ENCODE results near the gene LSM12. TPM values are rescaled to one million over a fixed set of nuclear protein-coding genes. Genes with fewer than 3 reads are reported as not detected.

LSM12 gene
- total and polyA plus RNA-seq, 2 of the 8 experiments (the other 6 are each of a cell fraction or from before 2014, with no cell fraction given), result 69.8 to 142 TPM

- peak; percentile 55 to 76; a peak in 2 of 4 replicates for TF ChIP-seq SIN3A (conservative IDR thresholded peaks at IDR 0.05 in 1 of 2, IDR thresholded peaks at IDR 0.05 in 1 of 2; ENCODE audit: low read depth in 1 of 2, low read length in 2 of 2)
- 0 out of 2 replicates have a peak, but pooled peaks have one; percentile 22 for TF ChIP-seq RXRA (IDR thresholded peaks at IDR 0.05; ENCODE audit: insufficient read depth, low read depth, low read length)
- no peak for TF ChIP-seq BACH1 (IDR thresholded peaks at IDR 0.05; ENCODE audit: low read length)
- peak; percentile 86 for TF ChIP-seq CTBP2 (IDR thresholded peaks at IDR 0.05; ENCODE audit: borderline replicate concordance, insufficient read depth, insufficient read length, low read length)
- no peak for TF ChIP-seq EZH2 (IDR thresholded peaks at IDR 0.05; ENCODE audit: low read depth, low read length, severe bottlenecking)
- peak; percentile 50 for TF ChIP-seq ASH2L (IDR thresholded peaks at IDR 0.05; ENCODE audit: low read length)
- no peak for TF ChIP-seq BCL11A (IDR thresholded peaks at IDR 0.05; ENCODE audit: low read depth in 2 of 2, low read length in 2 of 2)
- TF ChIP-seq KDM5A (IDR thresholded peaks at IDR 0.05; ENCODE audit: low read length), result no peak
- peak; percentile 28 for TF ChIP-seq SAP30 (IDR thresholded peaks at IDR 0.05; ENCODE audit: insufficient read depth, insufficient replicate concordance, low read length)
- no peak for TF ChIP-seq RBBP5 (IDR thresholded peaks at IDR 0.05; ENCODE audit: borderline replicate concordance, low read depth, low read length)
- TF ChIP-seq RNF2 (IDR thresholded peaks at IDR 0.05; ENCODE audit: borderline replicate concordance, low read depth, low read length, missing control alignments, poor library complexity, severe bottlenecking), result no peak
- TF ChIP-seq EGR1 (IDR thresholded peaks at IDR 0.05; ENCODE audit: borderline replicate concordance, low read depth, low read length), result peak; percentile 50; the same call in 1 of the 2 replicates
- TF ChIP-seq FOSL1 (IDR thresholded peaks at IDR 0.05; ENCODE audit: insufficient read depth, low read depth, low read length), result no peak
- TF ChIP-seq CBX5 (IDR thresholded peaks at IDR 0.05; ENCODE audit: low read depth, low read length), result no peak
- no peak for TF ChIP-seq CREB1 (IDR thresholded peaks at IDR 0.05)
- TF ChIP-seq POLR2A (IDR thresholded peaks at IDR 0.05; ENCODE audit: control extremely low read depth in 1 of 2, low read depth in 2 of 2, low read length in 2 of 2), result peak in 1 of 2 experiments; percentile 60; a peak in 1 of 3 replicates
- TF ChIP-seq E2F6 (IDR thresholded peaks at IDR 0.05), result 0 out of 2 replicates have a peak, but pooled peaks have one; percentile 26
- no peak for TF ChIP-seq KDM4A (IDR thresholded peaks at IDR 0.05; ENCODE audit: low read depth, low read length, severe bottlenecking)
- no peak for TF ChIP-seq EP300 (IDR thresholded peaks at IDR 0.05; ENCODE audit: borderline replicate concordance in 1 of 2, low read depth in 2 of 2, low read length in 2 of 2)
- no peak for TF ChIP-seq KDM1A (IDR thresholded peaks at IDR 0.05; ENCODE audit: borderline replicate concordance, low read length)
- TF ChIP-seq BRCA1 (IDR thresholded peaks at IDR 0.05; ENCODE audit: low read depth, low read length), result no peak
- TF ChIP-seq SP1 (IDR thresholded peaks at IDR 0.05; ENCODE audit: low read depth, low read length), result 0 out of 2 replicates have a peak, but pooled peaks have one; percentile 34
- TF ChIP-seq SP4 (IDR thresholded peaks at IDR 0.05; ENCODE audit: low read length), result no peak
Observed at GRCh38 chr17:44110823-44111633, 44.6 kb upstream of the LSM12 start (continued).

Data from H1 (cell line).